CD4-positive, alpha-beta T cell (primary cell): Measurements from ENCODE around the gene ANGEL1. TPM values are rescaled to one million over a fixed set of nuclear protein-coding genes. Genes with fewer than 3 reads are reported as not detected.

Source experiments
- ATAC-seq: fragments of 200-7000 bp; cut with Tn5 transposase; one replicate; pipeline ENCODE4 v1.10.0; 2022; ENCODE audit warnings: mild to moderate bottlenecking; ENCODE audit not compliant: poor library complexity
- CTCF ChIA-PET: fragments of 350-600 bp; sonication (Branson Sonifier 250); formaldehyde crosslinking; loops from one replicate; lab custom pipeline; 2021; ENCODE audit warnings: antibody characterized with exemption, inconsistent platforms; lab: Charles Lee
- POLR2A ChIA-PET: fragments of 350-600 bp; sonication (Branson Sonifier 250); formaldehyde crosslinking; loops from one replicate; lab custom pipeline; 2021; ENCODE audit warnings: antibody characterized with exemption, inconsistent platforms; lab: Charles Lee
- DNase-seq, 14 experiments: peaks; one replicate each; pipeline ENCODE4 v3.0.0-alpha.2; 2013 to 2020; ENCODE audit warnings: mixed read lengths in 2 of 14
- H3K27ac ChIP-seq, 2 donors: one replicate each; pipeline versions ENCODE4 v1.5.1 to v1.7.0; 2013; ENCODE audit warnings: low read length in 2 of 2, low read depth in 1 of 2, mild to moderate bottlenecking in 1 of 2
- H3K27me3 ChIP-seq, 2 experiments: 1 replicate in 1 of 2; 2 replicates in 1 of 2; pipeline versions ENCODE4 v1.6.1 to v1.7.0; 2013; ENCODE audit warnings: low read length in 2 of 2, control low read depth in 1 of 2, mild to moderate bottlenecking in 1 of 2, moderate library complexity in 1 of 2; ENCODE audit not compliant: insufficient read depth in 2 of 2, control insufficient read depth in 1 of 2
- H3K36me3 ChIP-seq: one replicate; pipeline ENCODE4 v1.6.1; 2013; ENCODE audit warnings: low read length, control low read depth; ENCODE audit not compliant: insufficient read depth
- H3K4me1 ChIP-seq: one replicate; pipeline ENCODE4 v1.6.1; 2013; ENCODE audit warnings: low read length, control low read depth; ENCODE audit not compliant: insufficient read depth
- H3K4me3 ChIP-seq: one replicate; pipeline ENCODE4 v1.5.1; 2013; ENCODE audit warnings: mild to moderate bottlenecking, low read length, moderate library complexity
- H3K9me3 ChIP-seq, 2 experiments: 1 replicate in 1 of 2; 2 replicates in 1 of 2; pipeline versions ENCODE4 v1.6.1 to v1.7.0; 2013; ENCODE audit warnings: low read length in 2 of 2, mild to moderate bottlenecking in 2 of 2, control low read depth in 1 of 2, moderate library complexity in 1 of 2; ENCODE audit not compliant: control insufficient read depth in 1 of 2, insufficient read depth in 1 of 2
- H3K27ac Mint-ChIP-seq: one replicate; pipeline ENCODE4 v1.8.0; 2020; ENCODE audit warnings: mixed read lengths
- H3K27me3 Mint-ChIP-seq: one replicate; pipeline ENCODE4 v1.8.0; 2021; ENCODE audit warnings: mixed read lengths
- H3K36me3 Mint-ChIP-seq: one replicate; pipeline ENCODE4 v1.8.0; 2021; ENCODE audit warnings: low read depth, mixed read lengths
- H3K4me1 Mint-ChIP-seq: one replicate; pipeline ENCODE4 v1.8.0; 2021; ENCODE audit warnings: low read depth, mixed read lengths
- H3K4me3 Mint-ChIP-seq: one replicate; pipeline ENCODE4 v1.8.0; 2020; ENCODE audit warnings: mild to moderate bottlenecking, mixed read lengths
- H3K9me3 Mint-ChIP-seq: one replicate; pipeline ENCODE4 v1.8.0; 2020; ENCODE audit warnings: mixed read lengths
- CTCF ChIP-seq: fragments of 200-600 bp; IDR thresholded peaks from one replicate; pipeline ENCODE4 v1.8.0; 2022; ENCODE audit warnings: antibody characterized with exemption, mild to moderate bottlenecking
- intact Hi-C, 2 experiments: fragments of 100-400 bp; cut with DNase I in 1 of 2; cut with micrococcal nuclease in 1 of 2; formaldehyde crosslinking; loops; one replicate each; pipeline versions ENCODE4 v1.15.1 to v1.9.0; 2023 to 2025; cut with DNase I, micrococcal nuclease
- total RNA-seq, 174 experiments: library from RNA in 2 of 174; stranded (reverse) in 2 of 174; gene quantifications; one replicate each; pipeline ENCODE4 v1.2.3 and lab custom pipeline; 2021 to 2026

ANGEL1 gene
- total RNA-seq, 2 experiments from 2014 or later, result 10.1 to 10.4 TPM

DNA sequence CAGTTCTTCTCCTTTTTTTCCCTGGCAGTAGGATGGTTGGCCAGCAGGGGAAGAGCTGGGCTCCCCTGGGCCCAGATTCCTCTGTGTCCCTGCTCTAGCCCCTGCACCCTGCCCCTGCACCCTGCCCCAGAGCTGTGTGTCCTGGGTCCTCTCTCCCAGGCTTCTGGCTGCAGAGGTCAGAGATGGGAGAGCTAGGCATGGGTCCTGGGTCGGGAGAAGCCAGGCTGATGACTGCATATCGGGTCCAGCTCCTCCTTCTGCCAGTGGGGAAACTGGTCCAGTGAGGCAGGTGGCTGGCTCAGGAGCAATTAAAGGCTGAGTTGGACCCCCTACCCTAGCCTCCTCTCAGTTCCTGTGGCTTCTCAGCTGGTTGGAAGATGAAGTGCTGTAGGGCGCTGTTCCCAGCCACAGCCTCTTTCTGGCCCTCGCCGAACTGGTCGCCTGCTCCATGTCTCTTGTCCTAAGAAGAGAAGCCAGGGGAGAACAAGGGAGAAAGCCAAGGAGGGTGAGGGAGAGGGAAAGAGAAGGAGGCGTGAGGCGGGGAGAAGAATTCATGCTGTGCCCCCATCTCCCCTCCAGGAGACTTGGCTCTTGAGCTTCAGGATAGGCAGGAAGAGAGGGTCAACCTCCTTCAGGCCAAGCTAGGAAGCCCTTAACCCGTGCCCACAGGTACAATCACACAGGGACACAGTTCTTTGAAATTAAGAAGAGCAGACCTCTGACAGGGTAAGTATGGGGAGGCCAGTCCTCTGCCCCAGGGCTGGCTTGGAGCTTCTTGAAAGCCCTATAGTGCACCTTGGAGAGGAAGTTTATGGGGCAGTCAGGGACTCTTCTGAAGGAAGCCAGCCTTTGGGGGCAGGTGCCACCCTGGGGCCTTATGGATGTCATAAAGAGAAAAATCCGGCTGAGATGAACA lies 41.9 kb downstream of the ANGEL1 start:
- H3K27ac Mint-ChIP-seq, result no peak overlapping the region
- H3K9me3 Mint-ChIP-seq, result no peaks in the 10 kb centered on the region
- Histone ChIP-seq H3K36me3 (no peaks in the 10 kb centered on the region), H3K27me3 (peaks cover 0 to 2% of the 10 kb centered on the region in 2 experiments), H3K9me3 (no peaks in the 10 kb centered on the region), H3K4me3 (no peak overlapping the region), H3K27ac (no peak overlapping the region), H3K4me1 (peaks cover 36% of the 10 kb centered on the region)
- DNase-seq, result no peak
- POLR2A ChIA-PET, result interaction anchor here (1.3 kb wide), 1 partner anchor 9 kb away, joined by 4 read pairs; no protein-coding TSS in a partner anchor
- H3K4me3 Mint-ChIP-seq, result no peak overlapping the region
- H3K36me3 Mint-ChIP-seq, result no peaks in the 10 kb centered on the region
- no peak for TF ChIP-seq CTCF
- no peaks in the 10 kb centered on the region for H3K27me3 Mint-ChIP-seq
- no peak for ATAC-seq
- intact Hi-C loops, result no loop called here
- peaks cover 14% of the 10 kb centered on the region for H3K4me1 Mint-ChIP-seq
- CTCF ChIA-PET, result no interaction called here

- no peaks in the 10 kb centered on the region for H3K36me3 ChIP-seq
- no peaks in the 10 kb centered on the region for H3K9me3 Mint-ChIP-seq
- TF ChIP-seq CTCF, result no peak
- peaks cover 0 to 2% of the 10 kb centered on the region in 2 experiments for H3K27me3 ChIP-seq
- H3K36me3 Mint-ChIP-seq, result no peaks in the 10 kb centered on the region
- no peaks in the 10 kb centered on the region for H3K27me3 Mint-ChIP-seq
- ATAC-seq (no peak), DNase-seq (no peak)
- H3K4me3 Mint-ChIP-seq, result no peak overlapping the region
- H3K4me1 ChIP-seq, result peaks cover 36% of the 10 kb centered on the region
- intact Hi-C loops, result loop anchor here in 1 of 2 experiments (2.0 to 5.0 kb wide), 2 partner anchors 41 to 57 kb away; no protein-coding TSS in a partner anchor
- no peaks in the 10 kb centered on the region for H3K9me3 ChIP-seq
- peaks cover 14% of the 10 kb centered on the region for H3K4me1 Mint-ChIP-seq
- ChIA-PET CTCF (interaction anchor here (1.1 to 1.2 kb wide), 2 partner anchors 15 to 59 kb away, joined by 4 read pairs; no protein-coding TSS in a partner anchor), POLR2A (interaction anchor here (1.3 to 1.4 kb wide), 2 partner anchors 10 to 43 kb away, joined by 4 to 7 read pairs; partner anchors contain the start of gene ANGEL1)
- peak overlapping the region; percentile 94 for H3K27ac Mint-ChIP-seq
- no peak overlapping the region for H3K27ac ChIP-seq
- no peak overlapping the region for H3K4me3 ChIP-seq
These were observed 42.9 kb downstream of the ANGEL1 start for GRCh38 chr14:76769636-76770292.
